HCT116 (cell line): Measurements from ENCODE around the gene SPATA21. TPM values are rescaled to one million over a fixed set of nuclear protein-coding genes. Genes with fewer than 3 reads are reported as not detected.

Experiments used
- ATAC-seq: fragments of 200-7000 bp; cut with Tn5 transposase; 2 replicates; pipeline ENCODE4 v1.9.1; 2020; ENCODE audit warnings: mild to moderate bottlenecking, moderate library complexity
- BruUV-seq: library from RNA; stranded (reverse); fragments of 400-500 nt; replicated peaks from 2 replicates; lab custom pipeline; 2021; lab: Mats Ljungman, UMichigan
- CTCF ChIA-PET: fragments of 300-600 bp; sonication (Branson Sonifier 250); formaldehyde crosslinking; loops from one replicate; lab custom pipeline; 2021; ENCODE audit warnings: antibody characterized with exemption; lab: Charles Lee
- POLR2A ChIA-PET: fragments of 300-600, 350-600 bp; sonication (Branson Sonifier 250); formaldehyde crosslinking; loops from one replicate; lab custom pipeline; 2021; ENCODE audit warnings: antibody characterized with exemption; lab: Charles Lee
- RAD21 ChIA-PET, 2 experiments: fragments of 300-600 bp; sonication (Branson Sonifier 250); formaldehyde crosslinking; loops; one replicate each; lab custom pipeline; 2023; ENCODE audit warnings: low total read pairs in 2 of 2; ENCODE audit not compliant: uncharacterized antibody in 2 of 2, unreplicated experiment in 2 of 2, low non-redundant PET in 1 of 2; lab: Charles Lee
- DNase-seq: peaks from one replicate; pipeline ENCODE4 v3.0.0-alpha.2; 2010; ENCODE audit warnings: low read depth, low spot score
- H2AFZ ChIP-seq: fragments of 200-600 bp; shearing (Covaris generic), sonication (generic); 2 replicates; pipeline ENCODE4 v1.6.1; 2017; ENCODE audit warnings: low read depth, mixed run types, mixed read lengths, antibody characterized with exemption, low read length; ENCODE audit not compliant: poor library complexity, severe bottlenecking
- H3K27ac ChIP-seq: 2 replicates; pipeline ENCODE4 v1.5.1; 2012; ENCODE audit warnings: low read depth, low read length
- H3K27me3 ChIP-seq: fragments of 200-600 bp; sonication (generic); 2 replicates; pipeline ENCODE4 v1.6.1; 2016; ENCODE audit warnings: mixed run types, low read length, mixed read lengths; ENCODE audit not compliant: insufficient read depth
- H3K36me3 ChIP-seq, 2 experiments: fragments of 200-500 bp in 1 of 2; fragments of 200-600 bp in 1 of 2; sonication (Bioruptor generic) in 1 of 2; sonication (generic) in 1 of 2; 2 replicates each; pipeline versions ENCODE4 v1.5.1 to v1.6.1; 2014 to 2016; ENCODE audit warnings: low read length in 2 of 2, inconsistent platforms in 1 of 2, mixed read lengths in 1 of 2, mixed run types in 1 of 2; ENCODE audit not compliant: insufficient read depth in 2 of 2, control insufficient read depth in 1 of 2
- H3K4me1 ChIP-seq, 2 experiments: fragments of 200-600 bp in 1 of 2; sonication (generic) in 1 of 2; 2 replicates each; pipeline versions ENCODE4 v1.5.1 to v1.6.1; 2012 to 2017; ENCODE audit warnings: low read length in 2 of 2, inconsistent platforms in 1 of 2, mild to moderate bottlenecking in 1 of 2, mixed read lengths in 1 of 2, mixed run types in 1 of 2, moderate library complexity in 1 of 2; ENCODE audit not compliant: insufficient read depth in 2 of 2, control insufficient read depth in 1 of 2
- H3K4me2 ChIP-seq: fragments of 200-600 bp; sonication (generic); 2 replicates; pipeline ENCODE4 v1.6.1; 2017; ENCODE audit warnings: mixed run types, low read length, mixed read lengths
- H3K4me3 ChIP-seq, 2 experiments: fragments of 200-600 bp in 1 of 2; sonication (generic) in 1 of 2; replicated peaks in 1 of 2; 2 replicates each; pipeline ENCODE4 v1.5.1; 2011 to 2016; ENCODE audit warnings: low read length in 2 of 2, control low read depth in 1 of 2, low read depth in 1 of 2, mild to moderate bottlenecking in 1 of 2, mixed read lengths in 1 of 2, mixed run types in 1 of 2
- H3K79me2 ChIP-seq: fragments of 200-600 bp; sonication (generic); 2 replicates; pipeline ENCODE4 v1.6.1; 2017; ENCODE audit warnings: mild to moderate bottlenecking, mixed run types, low read length, moderate library complexity, mixed read lengths; ENCODE audit not compliant: insufficient read depth
- H3K9ac ChIP-seq: fragments of 200-600 bp; sonication (generic); 2 replicates; pipeline ENCODE4 v1.6.1; 2016; ENCODE audit warnings: low read length, mixed read lengths
- H3K9me2 ChIP-seq: fragments of 200-600 bp; sonication (generic), shearing (Covaris generic); 2 replicates; pipeline ENCODE4 v1.6.1; 2017; ENCODE audit warnings: mixed run types, mild to moderate bottlenecking, moderate library complexity; ENCODE audit not compliant: insufficient read depth
- H3K9me3 ChIP-seq, 2 experiments: fragments of 200-500 bp in 1 of 2; fragments of 200-600 bp in 1 of 2; sonication (Bioruptor generic) in 1 of 2; sonication (generic) in 1 of 2; 2 replicates each; pipeline ENCODE4 v1.6.1; 2014 to 2017; ENCODE audit warnings: low read length in 2 of 2, mixed read lengths in 2 of 2, inconsistent platforms in 1 of 2, low read depth in 1 of 2, mild to moderate bottlenecking in 1 of 2, mixed run types in 1 of 2, moderate library complexity in 1 of 2; ENCODE audit not compliant: control insufficient read depth in 1 of 2, insufficient read depth in 1 of 2
- H4K20me1 ChIP-seq: fragments of 200-600 bp; sonication (generic), shearing (Covaris generic); 2 replicates; pipeline ENCODE4 v1.6.1; 2017; ENCODE audit warnings: mixed run types, mild to moderate bottlenecking, moderate library complexity; ENCODE audit not compliant: insufficient read depth
- ATF3 ChIP-seq: IDR thresholded peaks from 2 replicates; pipeline ENCODE4 v1.6.1; 2012
- CBX3 ChIP-seq: IDR thresholded peaks from 2 replicates; pipeline ENCODE4 v1.6.1; 2012; ENCODE audit warnings: low read depth
- CTCF ChIP-seq, 3 experiments: fragments of 200-600 bp in 1 of 3; sonication (generic) in 1 of 3; IDR thresholded peaks in 2 of 3; conservative IDR thresholded peaks in 1 of 3; 2 replicates each; pipeline ENCODE4 v1.5.1; 2012 to 2017; ENCODE audit warnings: low read depth in 2 of 3, low read length in 2 of 3, antibody characterized with exemption in 1 of 3, borderline replicate concordance in 1 of 3, control low read depth in 1 of 3, mild to moderate bottlenecking in 1 of 3, mixed read lengths in 1 of 3, mixed run types in 1 of 3, moderate library complexity in 1 of 3; ENCODE audit not compliant: insufficient read depth in 1 of 3
- EZH2 ChIP-seq: fragments of 200-600 bp; sonication (generic); IDR thresholded peaks from 2 replicates; pipeline ENCODE4 v1.6.1; 2017; ENCODE audit warnings: antibody characterized with exemption, mixed run types
- EZH2phosphoT487 ChIP-seq: fragments of 200-600 bp; IDR thresholded peaks from 2 replicates; pipeline ENCODE4 v1.6.1; 2018; ENCODE audit warnings: antibody characterized with exemption, borderline replicate concordance
- JUND ChIP-seq: IDR thresholded peaks from 2 replicates; pipeline ENCODE4 v1.6.1; 2012
- RAD21 ChIP-seq: IDR thresholded peaks from 2 replicates; pipeline ENCODE4 v1.6.1; 2012; ENCODE audit warnings: low read depth, mild to moderate bottlenecking
- intact Hi-C: fragments of 100-400 bp; cut with micrococcal nuclease; formaldehyde crosslinking; loops from 2 replicates; pipeline ENCODE4 v1.10.0; 2022
- total RNA-seq: library from RNA; stranded (reverse); gene quantifications from one replicate; pipeline ENCODE4 v1.2.1, GENCODE V29; 2021; ENCODE audit not compliant: unreplicated experiment
- TF ChIP-seq, protein P1 (sequence below): IDR thresholded peaks from 2 replicates; pipeline ENCODE4 v1.6.1; 2012

The SPATA21 gene
- total RNA-seq, 1 experiment from 2014 or later: not detected

DNA sequence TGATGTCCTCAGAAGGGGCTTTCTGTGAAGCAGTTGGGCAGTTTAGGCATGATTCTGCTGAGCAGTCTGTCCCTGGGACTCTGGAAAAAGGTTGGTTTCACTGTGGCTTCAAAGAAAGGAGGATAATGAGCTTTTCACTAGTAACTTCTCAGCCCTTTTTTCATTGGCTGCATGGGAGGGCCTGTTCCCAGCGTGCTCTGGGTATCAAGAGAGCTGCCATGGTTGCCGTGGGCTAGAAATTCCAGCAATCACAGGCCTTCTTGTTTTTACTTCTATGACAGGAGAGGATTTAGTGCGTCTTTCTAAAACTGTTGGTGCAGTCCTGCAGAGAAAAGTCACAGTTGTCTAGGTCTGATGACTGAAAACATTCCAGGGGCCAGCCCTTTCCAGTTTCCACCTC lies 63.0 kb downstream of the SPATA21 start:
- Histone ChIP-seq H4K20me1 (peaks cover 26% of the 10 kb centered on the region; the same call in 1 of the 2 replicates), H3K4me3 (no peak overlapping the region), H3K9me3 (no peaks in the 10 kb centered on the region), H3K4me1 (peaks cover 11 to 42% of the 10 kb centered on the region in 2 experiments), H3K79me2 (peaks cover 98% of the 10 kb centered on the region), H3K4me2 (no peak overlapping the region), H3K27ac (no peak overlapping the region), H2AFZ (no peak overlapping the region), H3K27me3 (no peaks in the 10 kb centered on the region), H3K9ac (no peak overlapping the region), H3K9me2 (no peaks in the 10 kb centered on the region), H3K36me3 (peaks cover 0 to 12% of the 10 kb centered on the region in 2 experiments; a peak in 2 of 4 replicates)
- intact Hi-C loops: no loop called here
- no peak for DNase-seq
- BruUV-seq: no TSS peak
- POLR2A ChIA-PET: no interaction called here
- TF ChIP-seq CTCF (IDR thresholded peaks at IDR 0.05 in 2 of 3, conservative IDR thresholded peaks at IDR 0.05 in 1 of 3; ENCODE audit: borderline replicate concordance in 1 of 3, insufficient read depth in 1 of 3, low read depth in 2 of 3, low read length in 2 of 3) (no peak), EZH2phosphoT487 (no peak), EZH2 (no peak), CBX3 (no peak), RAD21 (no peak), ATF3 (no peak), JUND (no peak)
- TF ChIP-seq, protein P1, sequence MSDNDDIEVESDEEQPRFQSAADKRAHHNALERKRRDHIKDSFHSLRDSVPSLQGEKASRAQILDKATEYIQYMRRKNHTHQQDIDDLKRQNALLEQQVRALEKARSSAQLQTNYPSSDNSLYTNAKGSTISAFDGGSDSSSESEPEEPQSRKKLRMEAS: no peak
- CTCF ChIA-PET: no interaction called here
- ATAC-seq: no peak
- RAD21 ChIA-PET: no interaction called here
